Activated T-cell treated with anti-CD3 and anti-CD28 coated beads, Interleukin-2, amount 50 U/mL, for 4 hours (primary cell): ENCODE measurements around the gene BCORL1. TPM values are rescaled to one million over a fixed set of nuclear protein-coding genes. Genes with fewer than 3 reads are reported as not detected.

Source experiments
- ATAC-seq, 2 donors: fragments of 200-7000 bp; cut with Tn5 transposase; one replicate each; pipeline ENCODE4 v1.10.0; 2021
- DNase-seq: peaks from one replicate; pipeline ENCODE4 v3.0.0-alpha.2; 2020
- H3K27me3 Mint-ChIP-seq: one replicate; pipeline ENCODE4 v1.8.0; 2021; ENCODE audit warnings: low read depth, mixed read lengths
- H3K36me3 Mint-ChIP-seq: one replicate; pipeline ENCODE4 v1.8.0; 2022; ENCODE audit warnings: mixed read lengths; ENCODE audit not compliant: insufficient read depth
- H3K4me1 Mint-ChIP-seq: one replicate; pipeline ENCODE4 v1.8.0; 2021; ENCODE audit warnings: low read depth, mixed read lengths
- H3K4me3 Mint-ChIP-seq: one replicate; pipeline ENCODE4 v1.8.0; 2021; ENCODE audit warnings: mild to moderate bottlenecking, moderate library complexity, mixed read lengths
- H3K9me3 Mint-ChIP-seq: one replicate; pipeline ENCODE4 v1.8.0; 2021; ENCODE audit warnings: mixed read lengths
- total RNA-seq, 3 donors: library from RNA; stranded (reverse); gene quantifications; one replicate each; pipeline ENCODE4 v1.2.1, GENCODE V29; 2021

The BCORL1 gene
- total RNA-seq, 3 donors from 2014 or later = 7.9 to 9.0 (median 8.8) TPM

GRCh38 chrX:130094696-130095095, 112.3 kb downstream of the BCORL1 start:
- H3K9me3 Mint-ChIP-seq = no peaks in the 10 kb centered on the region
- H3K36me3 Mint-ChIP-seq = no peaks in the 10 kb centered on the region
- DNase-seq (no peak), ATAC-seq (no peak)
- no peak overlapping the region for H3K4me3 Mint-ChIP-seq
- H3K27me3 Mint-ChIP-seq = no peaks in the 10 kb centered on the region
- H3K4me1 Mint-ChIP-seq = peaks cover 66% of the 10 kb centered on the region

- ATAC-seq (no peak), DNase-seq (no peak)
- no peaks in the 10 kb centered on the region for H3K9me3 Mint-ChIP-seq
- no peak overlapping the region for H3K4me3 Mint-ChIP-seq
- no peaks in the 10 kb centered on the region for H3K27me3 Mint-ChIP-seq
- H3K36me3 Mint-ChIP-seq = no peaks in the 10 kb centered on the region
- H3K4me1 Mint-ChIP-seq = peaks cover 70% of the 10 kb centered on the region
Measured at GRCh38 chrX:130095249-130096030, 113.0 kb downstream of the BCORL1 start.

GRCh38 chrX:130097507-130098209, 115.2 kb downstream of the BCORL1 start:
- DNase-seq (no peak), ATAC-seq (peak; percentile 39 to 56)
- Mint-ChIP-seq H3K9me3 (no peaks in the 10 kb centered on the region), H3K4me1 (peaks cover 69% of the 10 kb centered on the region), H3K36me3 (no peaks in the 10 kb centered on the region), H3K4me3 (peak overlapping the region; percentile 37), H3K27me3 (no peaks in the 10 kb centered on the region)

GRCh38 chrX:130098210-130098552, 115.7 kb downstream of the BCORL1 start:
- DNase-seq (no peak), ATAC-seq (no peak)
- H3K4me1 Mint-ChIP-seq = peaks cover 68% of the 10 kb centered on the region
- H3K4me3 Mint-ChIP-seq = peak overlapping the region; percentile 37
- no peaks in the 10 kb centered on the region for H3K9me3 Mint-ChIP-seq
- peaks cover under 1% of the 10 kb centered on the region for H3K36me3 Mint-ChIP-seq
- H3K27me3 Mint-ChIP-seq = no peaks in the 10 kb centered on the region

GRCh38 chrX:130100180-130100579, 117.7 kb downstream of the BCORL1 start:
- DNase-seq = no peak
- H3K27me3 Mint-ChIP-seq = no peaks in the 10 kb centered on the region
- H3K4me3 Mint-ChIP-seq = no peak overlapping the region

GRCh38 chrX:130103605-130104004, 121.2 kb downstream of the BCORL1 start:
- Mint-ChIP-seq H3K9me3 (no peaks in the 10 kb centered on the region), H3K4me3 (no peak overlapping the region), H3K36me3 (peaks cover 2% of the 10 kb centered on the region), H3K27me3 (no peaks in the 10 kb centered on the region), H3K4me1 (peaks cover 69% of the 10 kb centered on the region)
- ATAC-seq (no peak), DNase-seq (no peak)

More at GRCh38 chrX:130100180-130100579, 117.7 kb downstream of the BCORL1 start:
- ATAC-seq = no peak
- peaks cover 2% of the 10 kb centered on the region for H3K36me3 Mint-ChIP-seq
- no peaks in the 10 kb centered on the region for H3K9me3 Mint-ChIP-seq
- peaks cover 69% of the 10 kb centered on the region for H3K4me1 Mint-ChIP-seq

- no peaks in the 10 kb centered on the region for H3K27me3 Mint-ChIP-seq
- H3K9me3 Mint-ChIP-seq = no peaks in the 10 kb centered on the region
- ATAC-seq (no peak), DNase-seq (no peak)
- no peak overlapping the region for H3K4me3 Mint-ChIP-seq
- peaks cover 2% of the 10 kb centered on the region for H3K36me3 Mint-ChIP-seq
- peaks cover 57% of the 10 kb centered on the region for H3K4me1 Mint-ChIP-seq
Measured at GRCh38 chrX:130105244-130105643, 122.8 kb downstream of the BCORL1 start.

GRCh38 chrX:130106071-130106470, 123.6 kb downstream of the BCORL1 start:
- H3K4me1 Mint-ChIP-seq = peaks cover 49% of the 10 kb centered on the region
- no peak for ATAC-seq
- DNase-seq = no peak
- H3K9me3 Mint-ChIP-seq = no peaks in the 10 kb centered on the region
- peaks cover 2% of the 10 kb centered on the region for H3K36me3 Mint-ChIP-seq
- H3K27me3 Mint-ChIP-seq = no peaks in the 10 kb centered on the region
- H3K4me3 Mint-ChIP-seq = no peak overlapping the region

Other genes starting within 250 kb of the BCORL1 start
- gene XPNPEP2, start 243.7 kb upstream of the BCORL1 start, total RNA-seq = under 1 TPM; 0.05 to 0.13 (median 0.08) TPM
- 100 to 1,000 TPM in 2 of 3 donors, 10 to 100 TPM in 1; 92.5 to 114 (median 108) TPM for gene SASH3, start 202.7 kb upstream of the BCORL1 start, total RNA-seq
- gene ZDHHC9, start 138.7 kb upstream of the BCORL1 start, total RNA-seq = 10 to 100 TPM; 12.3 to 14.2 (median 12.7) TPM
- 10 to 100 TPM; 73.1 to 83.3 (median 79.2) TPM for gene UTP14A, start 76.5 kb upstream of the BCORL1 start, total RNA-seq
- 10 to 100 TPM; 22.7 to 26.5 (median 23.0) TPM for gene ELF4, start 127.9 kb downstream of the BCORL1 start, total RNA-seq
- gene AIFM1, start 183.2 kb downstream of the BCORL1 start, total RNA-seq = 10 to 100 TPM; 45.2 to 54.5 (median 51.9) TPM
- 10 to 100 TPM; 10.6 to 13.6 (median 11.0) TPM for gene RAB33A, start 189.3 kb downstream of the BCORL1 start, total RNA-seq